GM18868 (cell line): Measurements from ENCODE around the gene WDR5.

Experiments used
- ATAC-seq: cut with Tn5 transposase; IDR thresholded peaks from one replicate; pipeline ENCODE4 v1.9.1; 2021; ENCODE audit warnings: mild to moderate bottlenecking, moderate library complexity; ENCODE audit not compliant: unreplicated experiment

WDR5 gene

DNA sequence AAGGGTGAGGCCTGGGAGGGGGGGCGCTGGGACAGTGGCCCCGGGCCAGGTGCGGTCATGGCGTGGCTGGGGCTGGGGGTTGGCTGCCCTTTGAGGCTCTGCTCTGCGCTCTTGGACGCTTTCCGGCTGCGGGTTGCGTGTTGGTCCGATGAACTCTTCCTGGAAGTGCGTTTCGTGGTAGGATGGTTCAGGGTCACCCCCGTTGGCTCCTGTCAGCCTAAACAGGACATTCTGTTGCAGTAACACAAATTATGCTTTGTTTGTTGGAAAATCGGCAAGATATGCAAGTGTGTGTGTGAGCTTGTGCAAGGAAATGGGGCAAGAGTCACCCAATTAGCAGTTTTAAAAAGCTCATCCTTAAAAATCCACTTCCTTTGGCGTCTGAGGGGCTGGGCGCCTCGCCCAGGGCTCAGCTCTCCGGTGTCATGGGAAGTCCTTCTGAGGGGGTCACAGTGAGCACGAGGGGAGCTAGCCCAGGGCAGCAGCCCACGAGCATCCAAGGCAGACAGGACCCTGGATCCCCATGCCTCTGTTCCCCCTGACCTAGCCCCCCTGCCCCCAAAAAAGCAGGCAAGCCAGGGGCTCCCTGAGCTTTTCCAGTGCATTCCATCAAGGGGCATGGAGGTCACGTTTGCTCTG is 50.7 kb downstream of the WDR5 start:
- ATAC-seq, result no peak

GRCh38 chr9:134187110-134187531 is 51.2 kb downstream of the WDR5 start:
- no peak for ATAC-seq

- ATAC-seq, result no peak
Observed at GRCh38 chr9:134187891-134188385, 52.1 kb downstream of the WDR5 start.

- no peak for ATAC-seq
Observed at GRCh38 chr9:134188386-134189144, 52.7 kb downstream of the WDR5 start.

DNA sequence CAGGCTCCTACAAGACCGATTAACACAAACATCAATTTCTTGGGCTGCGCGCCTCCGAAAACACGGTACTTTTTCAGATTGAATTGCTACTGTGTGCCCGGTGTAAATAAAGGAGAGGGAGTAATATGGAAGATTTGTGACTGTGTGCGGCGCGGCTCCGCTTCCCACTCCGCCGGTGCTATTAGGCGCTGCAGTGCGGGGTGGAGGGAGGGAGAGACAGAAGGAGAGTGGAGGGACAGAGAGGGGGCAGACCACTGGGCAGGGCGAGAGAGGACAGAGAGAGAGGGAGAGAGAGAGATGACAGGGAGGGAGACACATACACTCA is 53.2 kb downstream of the WDR5 start:
- no peak for ATAC-seq

GRCh38 chr9:134189470-134190231 is 53.8 kb downstream of the WDR5 start:
- ATAC-seq, result no peak

- no peak for ATAC-seq
Observed at GRCh38 chr9:134190232-134191121, 54.6 kb downstream of the WDR5 start.

DNA sequence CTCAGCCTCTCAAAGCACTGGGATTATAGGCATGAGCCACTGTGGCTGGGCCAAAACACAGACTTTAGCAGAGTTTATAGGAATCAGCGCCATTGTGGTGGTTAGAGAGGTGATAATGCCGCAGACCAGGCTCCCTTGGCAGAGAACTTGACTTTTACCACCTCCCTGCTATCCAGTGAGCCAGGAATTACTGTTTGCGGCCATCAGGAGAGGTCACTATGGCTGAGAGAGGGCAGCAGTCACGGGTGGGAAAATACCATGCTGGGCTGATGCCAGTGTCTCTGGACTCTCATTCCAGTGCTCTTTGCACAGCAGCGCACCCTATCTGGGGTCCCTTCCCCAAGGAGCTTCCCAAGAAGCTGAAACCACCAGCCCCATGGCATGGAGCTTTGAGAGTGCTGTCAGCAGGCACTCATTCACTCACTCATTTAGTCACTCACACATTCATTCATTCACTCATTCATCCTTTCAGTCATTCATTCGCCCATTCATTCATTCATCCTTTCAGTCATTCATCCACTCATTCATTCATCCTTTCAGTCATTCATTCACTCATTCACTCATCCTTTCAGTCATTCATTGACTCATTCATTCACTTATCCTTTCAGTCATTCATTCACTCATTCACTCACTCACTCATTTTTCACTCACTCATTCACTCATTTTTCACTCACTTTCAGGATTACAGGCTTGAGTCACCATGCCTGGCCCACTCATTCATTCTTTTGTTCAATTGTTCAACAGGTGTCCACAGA is 55.8 kb downstream of the WDR5 start:
- no peak for ATAC-seq

- ATAC-seq, result no peak
Observed at GRCh38 chr9:134192311-134192950, 56.5 kb downstream of the WDR5 start.

GRCh38 chr9:134192951-134193731 is 57.3 kb downstream of the WDR5 start:
- ATAC-seq, result no peak

GRCh38 chr9:134193912-134194535 is 58.1 kb downstream of the WDR5 start:
- no peak for ATAC-seq

GRCh38 chr9:134195558-134195957 is 59.7 kb downstream of the WDR5 start:
- ATAC-seq, result no peak

GRCh38 chr9:134196911-134197310 is 61.0 kb downstream of the WDR5 start:
- ATAC-seq, result no peak

DNA sequence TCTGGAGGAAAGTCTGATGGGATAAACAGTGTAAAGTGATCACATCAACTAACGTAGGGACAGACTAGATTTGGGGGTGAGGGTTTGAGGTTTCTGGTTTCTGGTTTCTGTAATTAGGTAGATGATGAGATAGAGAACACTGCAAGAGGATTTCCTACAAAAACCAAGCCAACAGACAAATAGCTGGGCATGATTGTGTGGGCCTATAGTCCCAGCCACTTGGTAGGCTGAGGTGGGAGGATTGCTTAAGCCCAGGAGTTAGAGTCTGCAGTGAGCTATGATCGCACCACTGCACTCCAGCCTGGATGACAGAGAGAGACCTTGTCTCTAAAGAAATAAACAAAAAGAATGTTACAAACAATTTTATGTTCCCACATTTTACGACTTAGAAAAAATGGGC is 62.9 kb downstream of the WDR5 start:
- ATAC-seq, result no peak

DNA sequence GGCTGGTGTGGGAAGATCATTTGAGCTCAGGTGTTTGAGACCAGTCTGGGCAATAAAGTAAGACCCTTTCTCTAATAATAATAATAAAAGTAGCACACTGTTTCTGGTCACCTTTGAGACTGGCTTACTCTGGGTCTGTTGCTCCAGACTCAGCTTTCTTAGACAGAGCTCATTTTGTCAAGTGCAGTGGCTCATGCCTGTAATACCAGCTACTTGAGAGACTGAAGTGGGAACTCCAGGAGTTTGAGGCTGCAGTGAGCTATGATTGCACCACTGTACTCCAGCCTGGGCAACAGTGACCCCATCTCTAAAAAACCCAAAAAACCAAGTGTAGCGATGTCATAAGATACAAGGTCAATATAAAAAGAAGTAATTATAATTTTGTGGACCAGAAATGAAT is 64.8 kb downstream of the WDR5 start:
- ATAC-seq, result no peak

- no peak for ATAC-seq
Observed at GRCh38 chr9:134203224-134203623, 67.3 kb downstream of the WDR5 start.

GRCh38 chr9:134204041-134204440 is 68.2 kb downstream of the WDR5 start:
- ATAC-seq, result no peak

DNA sequence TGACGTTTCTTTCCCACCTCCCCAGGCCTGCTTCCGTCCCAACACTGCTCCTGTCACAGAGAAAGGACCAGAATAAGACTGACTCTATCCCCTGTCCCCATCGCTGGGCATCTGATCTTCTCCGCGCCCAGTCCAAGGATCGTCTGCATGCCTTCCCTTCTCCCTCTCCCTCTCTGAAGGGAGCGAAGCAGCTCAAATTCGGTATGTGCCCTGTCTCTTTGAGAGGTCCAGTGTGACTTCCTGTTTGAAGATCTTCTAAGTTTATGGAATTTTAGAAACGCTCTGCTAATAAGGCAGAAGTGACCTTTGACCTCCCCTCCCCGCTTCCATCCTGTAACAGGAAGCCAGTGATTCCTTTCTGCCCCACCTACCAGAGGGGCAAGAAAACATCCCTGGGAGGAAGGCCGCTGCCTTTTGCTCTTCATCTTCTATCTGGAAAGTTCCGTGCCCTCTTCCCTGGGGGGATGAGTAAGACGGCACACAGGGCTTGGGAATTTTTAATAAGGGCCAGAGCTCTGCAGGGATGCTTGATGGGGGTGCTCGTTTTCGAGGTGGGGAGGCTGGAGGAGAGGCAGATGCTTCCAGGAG is 69.2 kb downstream of the WDR5 start:
- no peak for ATAC-seq
